SK-N-SH (cell line): ENCODE data around the gene PCDHGC5. TPM values are rescaled to one million over a fixed set of nuclear protein-coding genes. Genes with fewer than 3 reads are reported as not detected.

Source experiments
- CTCF ChIA-PET: fragments of 300-600, 350-600 bp; formaldehyde crosslinking; extraction: SDS; loops from one replicate; lab custom pipeline; 2021; lab: Yijun Ruan, JAX
- POLR2A ChIA-PET: fragments of 350-600 bp; sonication (Branson Sonifier 250); formaldehyde crosslinking; extraction: SDS; loops from one replicate; lab custom pipeline; 2020; ENCODE audit warnings: antibody characterized with exemption, inconsistent platforms; lab: Yijun Ruan, JAX
- DNase-seq: peaks from one replicate; pipeline ENCODE4 v3.0.0; 2012
- H2AFZ ChIP-seq: fragments of 200-600 bp; sonication (generic); 2 replicates; pipeline ENCODE4 v1.8.1; 2016; ENCODE audit warnings: antibody characterized with exemption, mild to moderate bottlenecking, low read depth
- H3F3A ChIP-seq: fragments of 200-600 bp; sonication (generic); replicated peaks from 2 replicates; pipeline ENCODE3; 2016; ENCODE audit warnings: antibody characterized with exemption, mild to moderate bottlenecking; ENCODE audit not compliant: insufficient read depth
- H3K27ac ChIP-seq, 2 experiments: fragments of 200-500 bp in 1 of 2; fragments of 200-600 bp in 1 of 2; sonication (Bioruptor generic) in 1 of 2; sonication (generic), shearing (Covaris generic) in 1 of 2; 2 replicates each; pipeline versions ENCODE4 v1.5.1 to v1.6.1; 2014 to 2016; ENCODE audit warnings: low read depth in 2 of 2, inconsistent platforms in 1 of 2, low read length in 1 of 2, mild to moderate bottlenecking in 1 of 2, mixed read lengths in 1 of 2
- H3K27me3 ChIP-seq: fragments of 200-600 bp; sonication (generic), shearing (Covaris generic); 2 replicates; pipeline ENCODE4 v1.6.1; 2016; ENCODE audit warnings: mixed run types; ENCODE audit not compliant: insufficient read depth
- H3K36me3 ChIP-seq, 2 experiments: fragments of 200-500 bp in 1 of 2; fragments of 200-600 bp in 1 of 2; sonication (Bioruptor generic) in 1 of 2; sonication (generic) in 1 of 2; replicated peaks in 1 of 2; 2 replicates each; pipeline versions ENCODE3 to v1.5.1; 2014 to 2016; ENCODE audit warnings: low read length in 1 of 2, mild to moderate bottlenecking in 1 of 2; ENCODE audit not compliant: insufficient read depth in 2 of 2, control insufficient read depth in 1 of 2
- H3K4me1 ChIP-seq, 2 experiments: fragments of 200-500 bp in 1 of 2; fragments of 200-600 bp in 1 of 2; sonication (Bioruptor generic) in 1 of 2; sonication (generic), shearing (Covaris generic) in 1 of 2; 2 replicates each; pipeline versions ENCODE4 v1.5.1 to v1.6.1; 2014 to 2016; ENCODE audit warnings: low read depth in 1 of 2, low read length in 1 of 2, mixed run types in 1 of 2; ENCODE audit not compliant: insufficient read depth in 2 of 2, control insufficient read depth in 1 of 2
- H3K4me2 ChIP-seq: fragments of 200-600 bp; sonication (generic), shearing (Covaris generic); 2 replicates; pipeline ENCODE4 v1.6.1; 2017; ENCODE audit warnings: mixed run types
- H3K4me3 ChIP-seq, 2 experiments: fragments of 200-500 bp in 1 of 2; fragments of 200-600 bp in 1 of 2; sonication (Bioruptor generic) in 1 of 2; sonication (generic), shearing (Covaris generic) in 1 of 2; 2 replicates each; pipeline versions ENCODE4 v1.5.1 to v1.8.1; 2014 to 2016; ENCODE audit warnings: low read depth in 2 of 2, inconsistent platforms in 1 of 2, low read length in 1 of 2, mild to moderate bottlenecking in 1 of 2, mixed read lengths in 1 of 2, moderate library complexity in 1 of 2
- H3K79me2 ChIP-seq: fragments of 200-600 bp; sonication (generic); 2 replicates; pipeline ENCODE4 v1.8.1; 2017; ENCODE audit warnings: mild to moderate bottlenecking; ENCODE audit not compliant: insufficient read depth
- H3K9ac ChIP-seq: fragments of 200-600 bp; sonication (generic); 2 replicates; pipeline ENCODE4 v1.6.1; 2017; ENCODE audit warnings: mixed run types
- H3K9me2 ChIP-seq: fragments of 200-600 bp; sonication (generic); 2 replicates; pipeline ENCODE4 v1.6.1; 2017; ENCODE audit warnings: mixed run types
- H3K9me3 ChIP-seq: fragments of 200-600 bp; sonication (generic); 2 replicates; pipeline ENCODE4 v1.6.1; 2017; ENCODE audit warnings: mixed run types, mild to moderate bottlenecking, moderate library complexity
- H4K20me1 ChIP-seq: fragments of 200-600 bp; sonication (generic); 2 replicates; pipeline ENCODE4 v1.6.1; 2017; ENCODE audit warnings: mild to moderate bottlenecking, mixed run types; ENCODE audit not compliant: insufficient read depth
- CHD2 ChIP-seq: fragments of 150-350 bp; IDR thresholded peaks from 2 replicates; pipeline ENCODE4 v1.6.1; 2018; ENCODE audit warnings: low read length; ENCODE audit not compliant: partially characterized antibody
- ELF1 ChIP-seq: IDR thresholded peaks from 2 replicates; pipeline ENCODE4 v1.4.0; 2012
- EZH2phosphoT487 ChIP-seq: fragments of 200-600 bp; sonication (generic); IDR thresholded peaks from 2 replicates; pipeline ENCODE4 v1.6.1; 2017; ENCODE audit warnings: low read depth, mixed run types, mild to moderate bottlenecking, antibody characterized with exemption, moderate library complexity, borderline replicate concordance
- FOSL2 ChIP-seq: IDR thresholded peaks from 2 replicates; pipeline ENCODE4 v1.4.0; 2012; ENCODE audit warnings: low read depth, mild to moderate bottlenecking, moderate library complexity, borderline replicate concordance
- FOXJ3 ChIP-seq: sonication (generic); formaldehyde crosslinking; IDR thresholded peaks from 2 replicates; pipeline ENCODE4 v1.5.1; 2020; ENCODE audit warnings: mild to moderate bottlenecking, missing genetic modification reagents
- MEF2A ChIP-seq: IDR thresholded peaks from 2 replicates; pipeline ENCODE4 v1.4.0; 2012; ENCODE audit warnings: low read depth, borderline replicate concordance
- MXI1 ChIP-seq: IDR thresholded peaks from 2 replicates; pipeline ENCODE4 v1.6.1; 2012; ENCODE audit warnings: mild to moderate bottlenecking, low read depth, low read length, improper control_type of control experiment
- NRF1 ChIP-seq: IDR thresholded peaks from 2 replicates; pipeline ENCODE4 v1.6.1; 2012; ENCODE audit warnings: low read depth, mild to moderate bottlenecking, low read length
- RFX5 ChIP-seq: IDR thresholded peaks from 2 replicates; pipeline ENCODE4 v1.6.1; 2012; ENCODE audit warnings: mild to moderate bottlenecking, improper control_type of control experiment, low read length
- RXRA ChIP-seq: IDR thresholded peaks from 2 replicates; pipeline ENCODE4 v1.4.0; 2012; ENCODE audit warnings: low read depth, mild to moderate bottlenecking, borderline replicate concordance
- SMC3 ChIP-seq: IDR thresholded peaks from 2 replicates; pipeline ENCODE4 v1.6.1; 2012; ENCODE audit warnings: low read depth, low read length, improper control_type of control experiment
- TAF1 ChIP-seq: IDR thresholded peaks from 2 replicates; pipeline ENCODE4 v1.6.1; 2012; ENCODE audit warnings: low read depth, mild to moderate bottlenecking, low read length, moderate library complexity, borderline replicate concordance
- TCF12 ChIP-seq: IDR thresholded peaks from 2 replicates; pipeline ENCODE4 v1.4.0; 2012
- TEAD4 ChIP-seq: IDR thresholded peaks from 2 replicates; pipeline ENCODE4 v1.4.0; 2012; ENCODE audit warnings: mild to moderate bottlenecking, borderline replicate concordance; ENCODE audit not compliant: insufficient read depth
- YY1 ChIP-seq: IDR thresholded peaks from 2 replicates; pipeline ENCODE4 v1.4.0; 2012; ENCODE audit warnings: low read depth, mild to moderate bottlenecking
- WGBS: methylation state at CpG from one replicate; pipeline ENCODE4 v1.1.6; 2017; ENCODE audit warnings: low lambda C conversion rate; 5-methylcytosine and 5-hydroxymethylcytosine counted together
- polyA plus RNA-seq, 3 experiments: library from polyadenylated mRNA; depleted of rRNA; stranded (reverse); fragments of >200 nt; gene quantifications; 2 replicates each; pipeline ENCODE4 v1.2.3, GENCODE V29; 2012
- TF ChIP-seq, protein P1 (sequence below): IDR thresholded peaks from 2 replicates; pipeline ENCODE4 v1.4.0; 2012; ENCODE audit warnings: low read depth, borderline replicate concordance
- TF ChIP-seq, protein P2 (sequence below): IDR thresholded peaks from 2 replicates; pipeline ENCODE4; 2012
- TF ChIP-seq, protein P3 (sequence below): IDR thresholded peaks from 2 replicates; pipeline ENCODE4 v1.4.0; 2012; ENCODE audit warnings: low read depth
- TF ChIP-seq, protein P4 (sequence below): fragments of 200-600 bp; sonication (generic); IDR thresholded peaks from 2 replicates; pipeline ENCODE4 v1.6.1; 2017; ENCODE audit warnings: antibody characterized with exemption, mild to moderate bottlenecking, moderate library complexity

PCDHGC5 gene
- polyA plus RNA-seq, 1 of the 3 experiments (the other 2 are of a cell fraction): 2.0 TPM

GRCh38 chr5:141508798-141509611 lies 20.1 kb downstream of the PCDHGC5 start (continued):
- TF ChIP-seq, protein P1, sequence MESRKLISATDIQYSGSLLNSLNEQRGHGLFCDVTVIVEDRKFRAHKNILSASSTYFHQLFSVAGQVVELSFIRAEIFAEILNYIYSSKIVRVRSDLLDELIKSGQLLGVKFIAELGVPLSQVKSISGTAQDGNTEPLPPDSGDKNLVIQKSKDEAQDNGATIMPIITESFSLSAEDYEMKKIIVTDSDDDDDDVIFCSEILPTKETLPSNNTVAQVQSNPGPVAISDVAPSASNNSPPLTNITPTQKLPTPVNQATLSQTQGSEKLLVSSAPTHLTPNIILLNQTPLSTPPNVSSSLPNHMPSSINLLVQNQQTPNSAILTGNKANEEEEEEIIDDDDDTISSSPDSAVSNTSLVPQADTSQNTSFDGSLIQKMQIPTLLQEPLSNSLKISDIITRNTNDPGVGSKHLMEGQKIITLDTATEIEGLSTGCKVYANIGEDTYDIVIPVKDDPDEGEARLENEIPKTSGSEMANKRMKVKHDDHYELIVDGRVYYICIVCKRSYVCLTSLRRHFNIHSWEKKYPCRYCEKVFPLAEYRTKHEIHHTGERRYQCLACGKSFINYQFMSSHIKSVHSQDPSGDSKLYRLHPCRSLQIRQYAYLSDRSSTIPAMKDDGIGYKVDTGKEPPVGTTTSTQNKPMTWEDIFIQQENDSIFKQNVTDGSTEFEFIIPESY: no peak
- TF ChIP-seq, protein P2, sequence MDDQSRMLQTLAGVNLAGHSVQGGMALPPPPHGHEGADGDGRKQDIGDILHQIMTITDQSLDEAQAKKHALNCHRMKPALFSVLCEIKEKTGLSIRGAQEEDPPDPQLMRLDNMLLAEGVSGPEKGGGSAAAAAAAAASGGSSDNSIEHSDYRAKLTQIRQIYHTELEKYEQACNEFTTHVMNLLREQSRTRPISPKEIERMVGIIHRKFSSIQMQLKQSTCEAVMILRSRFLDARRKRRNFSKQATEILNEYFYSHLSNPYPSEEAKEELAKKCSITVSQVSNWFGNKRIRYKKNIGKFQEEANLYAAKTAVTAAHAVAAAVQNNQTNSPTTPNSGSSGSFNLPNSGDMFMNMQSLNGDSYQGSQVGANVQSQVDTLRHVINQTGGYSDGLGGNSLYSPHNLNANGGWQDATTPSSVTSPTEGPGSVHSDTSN: peak; percentile 39
- TF ChIP-seq, protein P3, sequence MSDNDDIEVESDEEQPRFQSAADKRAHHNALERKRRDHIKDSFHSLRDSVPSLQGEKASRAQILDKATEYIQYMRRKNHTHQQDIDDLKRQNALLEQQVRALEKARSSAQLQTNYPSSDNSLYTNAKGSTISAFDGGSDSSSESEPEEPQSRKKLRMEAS: peak; percentile 85; the same call in 1 of the 2 replicates
- TF ChIP-seq MXI1: no peak; the same call in 1 of the 2 replicates
- TF ChIP-seq MEF2A: 0 out of 2 replicates have a peak, but pooled peaks have one; percentile 35
- no peak for TF ChIP-seq NRF1
- peak; percentile 76; the same call in 1 of the 2 replicates for TF ChIP-seq FOSL2
- peak; percentile 85 for TF ChIP-seq TCF12
- peak; percentile 13; the same call in 1 of the 2 replicates for TF ChIP-seq TEAD4
- TF ChIP-seq ELF1: 0 out of 2 replicates have a peak, but pooled peaks have one; percentile 6

DNA sequence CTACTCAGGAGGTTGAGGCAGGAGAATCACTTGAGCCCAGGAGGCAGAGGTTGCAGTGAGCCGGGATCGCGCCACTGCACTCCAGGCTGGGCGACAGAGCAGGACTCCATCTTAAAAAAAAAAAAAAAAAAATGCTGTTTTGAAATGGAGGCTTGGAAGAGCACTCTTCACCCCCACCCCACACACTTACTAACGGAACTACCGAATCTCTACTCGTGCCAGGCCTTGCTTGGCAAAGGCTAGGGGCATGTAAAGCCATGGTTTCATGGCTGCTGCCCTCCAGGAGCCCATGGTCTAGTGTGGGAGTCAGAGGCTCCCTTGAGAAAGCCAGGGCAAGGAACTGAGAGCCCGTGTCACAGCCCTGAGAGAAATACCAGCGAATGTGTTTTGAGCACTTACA lies 21.3 kb downstream of the PCDHGC5 start:
- ChIA-PET POLR2A (interaction anchor here (0.9 kb wide), 1 partner anchor 14 kb away, joined by 3 read pairs; no protein-coding TSS in a partner anchor), CTCF (interaction anchor here (1.0 to 8.5 kb wide), 7 partner anchors 14 to 93 kb away, joined by 4 to 75 read pairs (median 7); partner anchors contain the start of genes PCDHGB7, PCDHGC3 and PCDHGC4)
- Histone ChIP-seq H3K4me1 (peaks cover 66% of the 10 kb centered on the region in 2 experiments), H3K9me3 (no peaks in the 10 kb centered on the region), H3F3A (peaks cover 71% of the 10 kb centered on the region), H3K4me2 (no peak overlapping the region), H3K36me3 (peaks cover 28 to 49% of the 10 kb centered on the region in 2 experiments), H3K27me3 (no peaks in the 10 kb centered on the region), H2AFZ (no peak overlapping the region), H3K27ac (peak overlapping the region; percentile 98 to 99), H3K9me2 (no peaks in the 10 kb centered on the region), H3K79me2 (peaks cover 12% of the 10 kb centered on the region; the same call in 1 of the 2 replicates), H3K9ac (peak overlapping the region; percentile 84; the same call in 1 of the 2 replicates), H3K4me3 (no peak overlapping the region), H4K20me1 (no peaks in the 10 kb centered on the region)
- TF ChIP-seq TAF1: no peak
- TF ChIP-seq NRF1: no peak
- TF ChIP-seq FOXJ3 (CRISPR knock-in tag): no peak
- no peak for TF ChIP-seq YY1
- TF ChIP-seq EZH2phosphoT487: no peak
- no peak for TF ChIP-seq TEAD4
- no peak for TF ChIP-seq RXRA
- TF ChIP-seq, protein P4, sequence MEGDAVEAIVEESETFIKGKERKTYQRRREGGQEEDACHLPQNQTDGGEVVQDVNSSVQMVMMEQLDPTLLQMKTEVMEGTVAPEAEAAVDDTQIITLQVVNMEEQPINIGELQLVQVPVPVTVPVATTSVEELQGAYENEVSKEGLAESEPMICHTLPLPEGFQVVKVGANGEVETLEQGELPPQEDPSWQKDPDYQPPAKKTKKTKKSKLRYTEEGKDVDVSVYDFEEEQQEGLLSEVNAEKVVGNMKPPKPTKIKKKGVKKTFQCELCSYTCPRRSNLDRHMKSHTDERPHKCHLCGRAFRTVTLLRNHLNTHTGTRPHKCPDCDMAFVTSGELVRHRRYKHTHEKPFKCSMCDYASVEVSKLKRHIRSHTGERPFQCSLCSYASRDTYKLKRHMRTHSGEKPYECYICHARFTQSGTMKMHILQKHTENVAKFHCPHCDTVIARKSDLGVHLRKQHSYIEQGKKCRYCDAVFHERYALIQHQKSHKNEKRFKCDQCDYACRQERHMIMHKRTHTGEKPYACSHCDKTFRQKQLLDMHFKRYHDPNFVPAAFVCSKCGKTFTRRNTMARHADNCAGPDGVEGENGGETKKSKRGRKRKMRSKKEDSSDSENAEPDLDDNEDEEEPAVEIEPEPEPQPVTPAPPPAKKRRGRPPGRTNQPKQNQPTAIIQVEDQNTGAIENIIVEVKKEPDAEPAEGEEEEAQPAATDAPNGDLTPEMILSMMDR: no peak
- TF ChIP-seq, protein P1: no peak
- TF ChIP-seq RFX5: no peak
- no peak for TF ChIP-seq CHD2
- no peak for TF ChIP-seq SMC3
- DNase-seq: no peak
- 95% methylated on average over 9 of the region's 9 CpGs for WGBS
